Esophagus squamous epithelium (tissue), 5 donors: ENCODE results near the gene MTA1. TPM values are rescaled to one million over a fixed set of nuclear protein-coding genes. Genes with fewer than 3 reads are reported as not detected.

ENCODE experiments used
- DNase-seq: peaks from one replicate; lab custom pipeline; 2025; lab: John Stamatoyannopoulos, UW
- H3K27ac ChIP-seq, 4 donors: fragments of 200-600 bp; sonication (generic); one replicate each; pipeline ENCODE4 v1.5.1; 2016 to 2019; ENCODE audit warnings: mild to moderate bottlenecking in 1 of 4
- H3K27me3 ChIP-seq, 4 donors: fragments of 200-600 bp; sonication (generic); 1 replicate in 3 of 4; 2 replicates in 1 of 4; pipeline versions ENCODE4 v1.5.1 to v1.6.0; 2017 to 2021; ENCODE audit warnings: antibody characterized with exemption in 1 of 4
- H3K36me3 ChIP-seq, 3 donors: fragments of 200-600 bp; sonication (generic); one replicate each; pipeline ENCODE4 v1.5.1; 2016 to 2019
- H3K4me1 ChIP-seq, 3 donors: fragments of 200-600 bp; sonication (generic); one replicate each; pipeline ENCODE4 v1.5.1; 2017 to 2019
- H3K4me3 ChIP-seq, 4 donors: fragments of 200-600 bp; sonication (generic); 1 replicate in 3 of 4; 2 replicates in 1 of 4; pipeline ENCODE4 v1.5.1; 2016 to 2019; ENCODE audit warnings: mild to moderate bottlenecking in 2 of 4, moderate library complexity in 1 of 4
- H3K9me3 ChIP-seq, 3 donors: fragments of 200-600 bp; sonication (generic); one replicate each; pipeline ENCODE4 v1.5.1; 2016 to 2019
- POLR2A ChIP-seq, 4 donors: fragments of 450-650 bp; IDR thresholded peaks; one replicate each; pipeline ENCODE4 v1.6.1; 2017; ENCODE audit warnings: antibody characterized with exemption in 4 of 4, mild to moderate bottlenecking in 4 of 4, moderate library complexity in 3 of 4
- WGBS, 2 donors: methylation state at CpG; one replicate each; pipeline ENCODE4 v1.1.5; 2018; 5-methylcytosine and 5-hydroxymethylcytosine counted together
- intact Hi-C: fragments of 100-400 bp; cut with DNase I; formaldehyde crosslinking; loops from one replicate; pipeline ENCODE4 v1.15.0; 2022
- total RNA-seq, 4 donors: library from RNA; depleted of rRNA; stranded (reverse); fragments of >200 nt; gene quantifications; one replicate each; pipeline ENCODE4 v1.1.0, GENCODE V29; 2016
- TF ChIP-seq, protein P1 (sequence below), 6 experiments: fragments of 450-650 bp in 4 of 6; fragments of 200-600 bp in 2 of 6; sonication (generic) in 2 of 6; IDR thresholded peaks; one replicate each; pipeline ENCODE4 v1.5.1; 2016 to 2019; ENCODE audit warnings: antibody characterized with exemption in 6 of 6, mild to moderate bottlenecking in 4 of 6, moderate library complexity in 4 of 6
- donor health status: DM: yes; HTN: yes; CAD: no.

Gene MTA1
- total RNA-seq, 4 donors from 2014 or later, result 19.9 to 64.7 (median 39.6) TPM

GRCh38 chr14:105389534-105389933 lies 30.1 kb upstream of the MTA1 start:
- peak overlapping the region in 2 of 4 donors; percentile 6 to 50 for H3K27ac ChIP-seq
- no peak for TF ChIP-seq POLR2A (IDR thresholded peaks at IDR 0.05)
- TF ChIP-seq, protein P1, sequence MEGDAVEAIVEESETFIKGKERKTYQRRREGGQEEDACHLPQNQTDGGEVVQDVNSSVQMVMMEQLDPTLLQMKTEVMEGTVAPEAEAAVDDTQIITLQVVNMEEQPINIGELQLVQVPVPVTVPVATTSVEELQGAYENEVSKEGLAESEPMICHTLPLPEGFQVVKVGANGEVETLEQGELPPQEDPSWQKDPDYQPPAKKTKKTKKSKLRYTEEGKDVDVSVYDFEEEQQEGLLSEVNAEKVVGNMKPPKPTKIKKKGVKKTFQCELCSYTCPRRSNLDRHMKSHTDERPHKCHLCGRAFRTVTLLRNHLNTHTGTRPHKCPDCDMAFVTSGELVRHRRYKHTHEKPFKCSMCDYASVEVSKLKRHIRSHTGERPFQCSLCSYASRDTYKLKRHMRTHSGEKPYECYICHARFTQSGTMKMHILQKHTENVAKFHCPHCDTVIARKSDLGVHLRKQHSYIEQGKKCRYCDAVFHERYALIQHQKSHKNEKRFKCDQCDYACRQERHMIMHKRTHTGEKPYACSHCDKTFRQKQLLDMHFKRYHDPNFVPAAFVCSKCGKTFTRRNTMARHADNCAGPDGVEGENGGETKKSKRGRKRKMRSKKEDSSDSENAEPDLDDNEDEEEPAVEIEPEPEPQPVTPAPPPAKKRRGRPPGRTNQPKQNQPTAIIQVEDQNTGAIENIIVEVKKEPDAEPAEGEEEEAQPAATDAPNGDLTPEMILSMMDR (IDR thresholded peaks at IDR 0.05), result no peak
- DNase-seq, result no peak
- peaks cover 14 to 48% (median 15%) of the 10 kb centered on the region in 3 donors for H3K4me1 ChIP-seq
- intact Hi-C loops, result no loop called here
- no peaks in the 10 kb centered on the region for H3K9me3 ChIP-seq
- H3K4me3 ChIP-seq, result no peak overlapping the region
- H3K27me3 ChIP-seq, result no peaks in the 10 kb centered on the region
- H3K36me3 ChIP-seq, result peaks cover 0 to 77% (median 3%) of the 10 kb centered on the region in 3 donors
- no CpG with 5 or more reads among the region's 12 CpGs for WGBS, 2 donors

DNA sequence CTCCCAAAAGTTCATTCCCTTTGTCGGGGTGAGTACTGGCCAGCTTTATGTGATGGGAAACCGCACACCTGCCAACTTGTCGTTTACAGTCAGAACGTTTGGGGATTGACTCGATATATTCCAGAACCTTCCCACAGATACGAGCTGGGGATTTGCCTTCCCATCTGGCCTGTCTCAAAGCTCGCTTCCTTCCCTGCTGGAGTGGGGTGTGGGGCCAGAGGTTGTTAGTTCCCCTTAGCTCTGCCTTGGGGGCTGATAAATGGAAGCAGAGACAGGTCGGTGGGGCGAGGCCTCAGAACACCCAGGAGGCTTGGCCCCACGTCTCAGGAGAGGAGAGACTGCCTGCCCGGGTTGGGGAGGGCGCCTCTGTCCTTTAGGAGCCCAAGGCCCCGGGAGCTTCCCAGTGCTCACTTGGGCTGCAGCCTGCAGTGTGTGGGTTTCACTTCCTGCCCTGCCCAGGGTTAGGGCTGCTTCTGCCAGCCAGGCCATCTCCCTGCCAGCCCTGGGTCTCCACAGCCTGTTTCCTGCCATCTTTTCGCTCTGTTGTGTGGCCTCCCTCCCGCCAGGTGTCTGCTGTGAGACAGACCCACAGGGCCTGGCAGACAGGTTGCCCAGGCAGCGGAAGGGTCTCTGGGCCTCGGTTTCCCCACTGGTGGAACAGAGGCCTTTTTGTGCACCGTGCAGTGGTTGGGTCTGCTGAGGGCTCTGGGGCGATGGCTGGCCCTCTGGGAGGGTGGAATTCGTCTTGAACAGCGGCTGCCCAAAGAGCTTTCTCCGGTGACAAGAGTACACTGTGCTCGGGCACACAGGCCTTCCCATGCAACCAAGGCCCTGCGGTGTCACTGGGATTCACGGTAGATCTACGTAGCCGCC lies 29.4 kb upstream of the MTA1 start:
- peaks cover 0 to 77% (median 0%) of the 10 kb centered on the region in 3 donors for H3K36me3 ChIP-seq
- H3K4me1 ChIP-seq, result peaks cover 7 to 42% (median 10%) of the 10 kb centered on the region in 3 donors
- TF ChIP-seq, protein P1 (IDR thresholded peaks at IDR 0.05), result no peak
- no peaks in the 10 kb centered on the region for H3K9me3 ChIP-seq
- H3K27me3 ChIP-seq, result no peaks in the 10 kb centered on the region
- intact Hi-C loops, result no loop called here
- WGBS, 2 donors, result 75 to 100% methylated on average over 3 to 9 of the region's 27 CpGs
- peak overlapping the region in 2 of 4 donors; percentile 6 to 50 for H3K27ac ChIP-seq
- DNase-seq, result no peak
- no peak overlapping the region for H3K4me3 ChIP-seq

GRCh38 chr14:105390849-105391500 lies 28.7 kb upstream of the MTA1 start:
- WGBS, 2 donors, result 88% methylated on average over 15 of the region's 24 CpGs; no CpG with 5 or more reads in 1 of the 2 donors
- H3K4me3 ChIP-seq, result no peak overlapping the region
- H3K4me1 ChIP-seq, result peaks cover 7 to 34% (median 10%) of the 10 kb centered on the region in 3 donors
- TF ChIP-seq POLR2A (IDR thresholded peaks at IDR 0.05), result no peak
- TF ChIP-seq, protein P1 (IDR thresholded peaks at IDR 0.05), result no peak
- intact Hi-C loops, result no loop called here
- no peak overlapping the region for H3K27ac ChIP-seq
- H3K36me3 ChIP-seq, result peaks cover 0 to 73% (median 0%) of the 10 kb centered on the region in 3 donors
- H3K27me3 ChIP-seq, result no peaks in the 10 kb centered on the region
- no peaks in the 10 kb centered on the region for H3K9me3 ChIP-seq
- DNase-seq, result no peak

- WGBS, 2 donors, result 87% methylated on average over 15 of the region's 23 CpGs; no CpG with 5 or more reads in 1 of the 2 donors
- Histone ChIP-seq H3K9me3 (no peaks in the 10 kb centered on the region), H3K4me1 (peaks cover 7 to 29% (median 10%) of the 10 kb centered on the region in 3 donors), H3K36me3 (peaks cover 0 to 67% (median 0%) of the 10 kb centered on the region in 3 donors), H3K27ac (no peak overlapping the region), H3K4me3 (no peak overlapping the region), H3K27me3 (no peaks in the 10 kb centered on the region)
- intact Hi-C loops, result no loop called here
- DNase-seq, result no peak
- TF ChIP-seq, protein P1 (IDR thresholded peaks at IDR 0.05), result no peak
- TF ChIP-seq POLR2A (IDR thresholded peaks at IDR 0.05), result no peak
These were observed 28.1 kb upstream of the MTA1 start for GRCh38 chr14:105391541-105391940.
